Stimulated activated memory B cell treated with anti-CD40 and anti-IgM and Interleukin-4, amounts not matched to agents 10 μg/mL and 1 μg/mL and 100 μg/mL, for 72 hours (primary cell): Measurements from ENCODE around the gene RNU7-1.

Experiments
- ATAC-seq: fragments of 150-1000 bp; cut with Tn5 transposase; 2 replicates; pipeline ENCODE4 v1.10.0; 2021
- H3K27ac Mint-ChIP-seq: one replicate; pipeline ENCODE4 v1.8.0; 2022; ENCODE audit warnings: mild to moderate bottlenecking, mixed read lengths
- H3K27me3 Mint-ChIP-seq: one replicate; pipeline ENCODE4 v1.8.0; 2022; ENCODE audit warnings: mixed read lengths
- H3K36me3 Mint-ChIP-seq: one replicate; pipeline ENCODE4 v1.8.0; 2022; ENCODE audit warnings: mixed read lengths
- H3K4me1 Mint-ChIP-seq: one replicate; pipeline ENCODE4 v1.8.0; 2022; ENCODE audit warnings: mixed read lengths
- H3K4me3 Mint-ChIP-seq: one replicate; pipeline ENCODE4 v1.8.0; 2022; ENCODE audit warnings: mild to moderate bottlenecking, moderate library complexity, mixed read lengths
- H3K9me3 Mint-ChIP-seq: one replicate; pipeline ENCODE4 v1.8.0; 2022; ENCODE audit warnings: mixed read lengths

Gene RNU7-1

DNA sequence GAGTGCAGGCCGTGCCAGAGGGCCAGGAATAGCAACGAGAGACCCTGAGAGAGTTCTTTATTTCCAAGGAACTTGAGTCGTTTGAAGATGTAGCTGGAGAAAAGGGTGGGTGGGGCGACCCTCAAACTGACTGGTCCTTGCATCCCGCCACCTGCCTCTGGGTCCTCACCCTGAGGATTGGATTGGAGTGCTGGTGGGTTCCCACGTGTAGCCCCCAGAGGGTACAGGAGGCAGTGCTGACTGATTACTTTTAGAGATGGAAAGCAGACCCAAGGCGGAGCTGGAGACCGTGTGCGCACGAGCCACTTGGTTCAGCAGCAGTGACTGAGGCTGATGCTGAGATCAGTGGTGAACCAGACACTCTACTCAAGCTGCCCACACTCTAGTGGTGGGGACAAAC lies 34.0 kb downstream of the RNU7-1 start:
- no peaks in the 10 kb centered on the region for H3K9me3 Mint-ChIP-seq
- H3K27ac Mint-ChIP-seq = no peak overlapping the region
- H3K4me3 Mint-ChIP-seq = no peak overlapping the region
- H3K27me3 Mint-ChIP-seq = no peaks in the 10 kb centered on the region
- peaks cover 57% of the 10 kb centered on the region for H3K36me3 Mint-ChIP-seq
- no peak for ATAC-seq
- H3K4me1 Mint-ChIP-seq = peaks cover 19% of the 10 kb centered on the region

DNA sequence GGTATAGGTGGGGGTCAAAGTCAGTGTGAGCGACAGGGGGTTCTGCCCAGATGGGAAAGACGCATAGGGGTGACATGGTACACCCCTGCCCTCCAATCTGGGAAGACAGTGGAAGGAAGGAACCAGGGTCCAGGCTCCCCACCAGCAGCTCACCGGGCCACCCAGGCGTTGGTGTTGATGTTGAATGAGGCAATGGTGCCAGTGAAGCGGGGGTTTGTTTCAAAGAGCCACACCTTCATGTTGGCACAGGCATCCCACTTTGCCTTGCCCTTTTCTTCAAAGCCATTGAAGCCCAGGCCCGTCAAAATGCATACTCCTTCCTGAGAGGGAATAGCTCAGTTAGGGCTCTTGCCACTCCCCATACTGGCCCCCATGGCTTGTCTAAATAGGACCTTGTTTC lies 34.6 kb downstream of the RNU7-1 start:
- H3K4me3 Mint-ChIP-seq = no peak overlapping the region
- no peaks in the 10 kb centered on the region for H3K9me3 Mint-ChIP-seq
- H3K27ac Mint-ChIP-seq = peak overlapping the region; percentile 68

DNA sequence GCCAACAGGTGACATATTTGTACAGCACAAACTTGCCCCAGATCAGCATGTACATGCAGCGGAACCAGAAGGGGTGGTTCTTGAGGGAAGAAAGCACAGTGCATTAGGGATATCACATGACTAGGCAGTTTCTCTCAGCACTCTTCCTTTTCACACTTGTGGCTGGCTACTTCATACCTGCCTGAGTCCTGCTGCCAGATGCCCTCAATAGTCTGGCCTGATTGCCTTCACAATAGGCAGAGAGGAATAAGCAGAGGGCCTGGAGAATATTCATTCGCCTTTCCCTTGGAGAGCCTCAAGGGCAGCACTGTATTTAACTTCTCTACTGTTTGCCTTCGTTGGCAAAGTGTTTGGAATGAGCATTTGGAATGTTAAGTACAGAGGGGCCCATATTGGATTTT lies 35.0 kb downstream of the RNU7-1 start:
- H3K4me1 Mint-ChIP-seq = peaks cover 10% of the 10 kb centered on the region
- H3K9me3 Mint-ChIP-seq = no peaks in the 10 kb centered on the region
- peak overlapping the region; percentile 68 for H3K27ac Mint-ChIP-seq
- no peaks in the 10 kb centered on the region for H3K27me3 Mint-ChIP-seq
- H3K36me3 Mint-ChIP-seq = peaks cover 66% of the 10 kb centered on the region
- ATAC-seq = no peak
- H3K4me3 Mint-ChIP-seq = no peak overlapping the region

More for the DNA sequence above, 34.6 kb downstream of the RNU7-1 start:
- no peak for ATAC-seq
- H3K27me3 Mint-ChIP-seq = no peaks in the 10 kb centered on the region
- peaks cover 62% of the 10 kb centered on the region for H3K36me3 Mint-ChIP-seq
- H3K4me1 Mint-ChIP-seq = peaks cover 14% of the 10 kb centered on the region

DNA sequence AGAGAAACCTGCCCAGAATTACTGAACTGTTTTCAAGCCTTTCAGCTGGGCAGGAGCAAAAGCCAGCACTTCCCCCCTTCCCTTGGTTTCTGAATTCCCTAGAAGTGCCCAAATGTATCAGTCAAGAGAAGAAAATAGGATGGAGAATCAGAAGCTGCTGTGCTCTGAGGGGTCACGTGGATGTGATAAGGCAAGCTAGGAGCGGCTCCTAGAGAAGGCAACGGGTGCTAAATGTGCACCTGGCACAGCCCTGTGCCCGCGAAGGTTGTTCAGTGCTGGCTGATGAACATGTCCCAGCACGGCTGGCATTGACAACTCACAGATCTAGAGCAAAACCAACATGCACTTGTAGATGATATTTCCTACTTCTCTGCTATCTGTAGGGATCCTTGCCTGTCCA lies 35.4 kb downstream of the RNU7-1 start:
- Mint-ChIP-seq H3K9me3 (no peaks in the 10 kb centered on the region), H3K36me3 (peaks cover 67% of the 10 kb centered on the region), H3K4me1 (peaks cover 6% of the 10 kb centered on the region), H3K4me3 (no peak overlapping the region), H3K27ac (peak overlapping the region; percentile 68), H3K27me3 (no peaks in the 10 kb centered on the region)
- ATAC-seq = no peak

DNA sequence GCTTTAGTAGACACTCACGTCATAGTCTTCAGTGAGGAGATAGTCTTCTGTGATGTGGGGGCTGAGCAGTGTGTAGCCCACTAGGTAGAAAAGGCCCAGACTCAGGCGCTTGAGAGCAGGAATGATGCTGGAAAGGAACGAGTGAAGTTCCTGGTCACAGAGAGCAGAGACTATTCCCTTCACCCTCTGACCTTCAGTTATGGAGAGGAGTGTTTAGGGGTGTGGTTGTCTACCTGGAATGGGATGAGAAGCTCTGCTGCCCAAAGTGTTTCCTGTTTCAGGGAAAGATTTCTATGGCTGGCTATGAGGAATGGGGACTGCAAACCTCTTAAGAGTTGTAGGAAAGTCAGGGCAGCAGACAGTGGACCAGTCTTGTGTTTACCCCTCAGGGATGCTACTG lies 35.8 kb downstream of the RNU7-1 start:
- Mint-ChIP-seq H3K27ac (peak overlapping the region; percentile 68), H3K4me3 (no peak overlapping the region), H3K9me3 (no peaks in the 10 kb centered on the region), H3K4me1 (peaks cover 5% of the 10 kb centered on the region), H3K36me3 (peaks cover 65% of the 10 kb centered on the region), H3K27me3 (no peaks in the 10 kb centered on the region)
- no peak for ATAC-seq

DNA sequence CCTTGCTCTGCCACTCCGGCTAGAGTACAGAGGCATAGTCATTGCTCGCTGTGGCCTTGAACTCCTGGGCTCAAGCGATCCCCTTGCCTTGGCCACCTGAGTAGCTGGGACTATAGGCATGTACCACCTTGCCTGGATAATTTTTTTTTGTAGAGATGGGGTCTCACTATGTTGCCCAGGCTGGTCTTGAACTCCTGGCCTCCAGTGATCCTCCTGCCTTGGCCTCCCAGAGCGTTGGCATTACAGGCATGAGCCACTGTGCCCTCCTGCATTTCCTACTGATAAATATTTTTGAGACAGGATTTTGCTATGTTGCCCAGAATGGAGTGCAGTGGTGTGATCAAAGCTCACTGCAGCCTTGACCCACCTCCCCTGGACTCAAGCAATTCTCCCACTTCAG lies 36.5 kb downstream of the RNU7-1 start:
- no peak overlapping the region for H3K4me3 Mint-ChIP-seq
- H3K27ac Mint-ChIP-seq = no peak overlapping the region
- H3K4me1 Mint-ChIP-seq = peaks cover 5% of the 10 kb centered on the region
- ATAC-seq = no peak
- H3K9me3 Mint-ChIP-seq = no peaks in the 10 kb centered on the region
- H3K36me3 Mint-ChIP-seq = peaks cover 61% of the 10 kb centered on the region
- no peaks in the 10 kb centered on the region for H3K27me3 Mint-ChIP-seq

DNA sequence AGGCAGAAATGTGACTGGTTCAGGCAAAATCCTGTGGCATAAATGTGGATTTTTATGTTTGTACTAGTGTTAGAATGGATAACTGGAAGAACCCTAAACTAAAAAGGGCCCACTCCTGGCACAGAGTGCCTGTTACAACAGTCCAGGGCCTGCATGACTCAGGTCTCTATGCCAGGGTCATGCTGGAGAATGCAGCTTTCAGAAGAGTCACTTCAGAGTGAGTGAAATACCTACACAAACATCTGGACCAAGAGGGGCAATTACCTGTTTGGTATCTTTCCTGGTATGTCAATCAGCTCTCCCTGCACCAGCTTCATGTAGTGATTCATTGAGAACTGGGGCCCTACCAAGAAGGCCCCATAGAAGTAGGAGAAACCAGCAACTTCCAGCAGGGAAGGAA lies 37.1 kb downstream of the RNU7-1 start:
- peaks cover 60% of the 10 kb centered on the region for H3K36me3 Mint-ChIP-seq
- H3K27me3 Mint-ChIP-seq = no peaks in the 10 kb centered on the region
- ATAC-seq = no peak
- H3K9me3 Mint-ChIP-seq = no peaks in the 10 kb centered on the region
- H3K4me1 Mint-ChIP-seq = peaks cover 4% of the 10 kb centered on the region
- H3K27ac Mint-ChIP-seq = no peak overlapping the region
- no peak overlapping the region for H3K4me3 Mint-ChIP-seq

DNA sequence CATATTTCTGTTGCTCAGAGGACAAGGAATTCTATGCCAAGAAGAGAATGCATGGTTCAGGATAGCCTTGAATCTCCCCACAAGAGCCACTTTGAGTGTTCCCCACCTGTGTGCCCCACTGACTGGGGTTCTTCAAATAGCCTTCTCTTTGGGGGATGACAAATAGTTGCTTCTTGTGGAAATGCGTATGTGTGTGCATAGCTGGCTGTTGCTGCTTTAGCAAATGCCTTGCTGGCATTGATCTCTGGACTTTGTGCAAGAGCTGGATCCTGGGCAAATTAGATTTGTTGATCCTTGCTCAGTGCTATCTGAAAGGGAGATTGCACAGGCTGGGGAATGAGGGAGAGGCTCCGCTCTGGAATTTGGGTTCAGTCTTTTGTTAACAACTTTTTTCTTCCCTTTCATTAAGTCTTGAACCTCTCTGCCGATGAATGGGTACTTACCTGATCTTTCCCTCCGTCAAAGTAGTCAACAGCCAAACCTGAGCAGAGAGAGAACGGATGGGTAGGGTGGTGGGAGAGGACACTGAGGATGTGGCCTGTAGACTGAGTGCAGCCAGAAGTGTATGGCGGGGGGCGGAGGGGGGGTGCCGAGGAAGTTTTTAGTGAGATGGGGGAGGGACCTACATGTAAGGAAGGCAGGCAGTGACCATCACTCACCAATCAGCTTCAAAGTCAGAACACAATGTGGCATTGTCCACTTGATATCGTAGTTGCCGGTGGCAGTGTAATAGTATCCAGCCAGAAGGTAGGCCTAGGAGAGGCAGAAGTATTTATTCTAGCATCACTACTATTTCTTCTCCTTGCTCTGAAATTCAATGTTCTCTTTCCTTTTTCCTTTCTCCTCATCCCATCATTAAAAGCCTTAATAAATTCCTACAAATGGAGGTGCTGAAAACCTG lies 37.8 kb downstream of the RNU7-1 start:
- H3K27ac Mint-ChIP-seq = no peak overlapping the region

DNA sequence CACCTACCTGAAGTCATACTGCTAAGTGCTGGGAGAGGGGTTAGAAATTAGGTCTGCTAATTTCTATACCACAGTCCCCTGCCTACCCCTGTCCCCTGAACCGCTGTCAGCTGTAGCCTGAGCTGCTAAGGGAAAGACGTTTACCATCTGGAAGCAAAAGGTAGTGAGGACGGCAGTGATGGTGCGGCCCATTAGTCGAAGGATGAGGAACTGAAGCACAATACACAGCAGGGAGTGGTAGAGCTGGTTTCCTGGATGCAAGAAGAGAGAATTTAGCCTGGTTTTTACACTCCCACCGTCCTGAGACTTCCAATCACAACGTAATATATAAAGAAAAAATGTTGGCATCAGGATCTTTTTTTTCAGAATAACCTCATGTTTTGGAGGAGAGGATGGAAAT lies 38.9 kb downstream of the RNU7-1 start:
- Mint-ChIP-seq H3K36me3 (peaks cover 52% of the 10 kb centered on the region), H3K27ac (no peak overlapping the region), H3K4me1 (no peaks in the 10 kb centered on the region), H3K27me3 (no peaks in the 10 kb centered on the region), H3K9me3 (no peaks in the 10 kb centered on the region), H3K4me3 (no peak overlapping the region)
- ATAC-seq = no peak

More for the DNA sequence above, 37.8 kb downstream of the RNU7-1 start:
- no peak for ATAC-seq
- Mint-ChIP-seq H3K27me3 (no peaks in the 10 kb centered on the region), H3K36me3 (peaks cover 55% of the 10 kb centered on the region), H3K4me1 (no peaks in the 10 kb centered on the region), H3K9me3 (no peaks in the 10 kb centered on the region), H3K4me3 (no peak overlapping the region)

DNA sequence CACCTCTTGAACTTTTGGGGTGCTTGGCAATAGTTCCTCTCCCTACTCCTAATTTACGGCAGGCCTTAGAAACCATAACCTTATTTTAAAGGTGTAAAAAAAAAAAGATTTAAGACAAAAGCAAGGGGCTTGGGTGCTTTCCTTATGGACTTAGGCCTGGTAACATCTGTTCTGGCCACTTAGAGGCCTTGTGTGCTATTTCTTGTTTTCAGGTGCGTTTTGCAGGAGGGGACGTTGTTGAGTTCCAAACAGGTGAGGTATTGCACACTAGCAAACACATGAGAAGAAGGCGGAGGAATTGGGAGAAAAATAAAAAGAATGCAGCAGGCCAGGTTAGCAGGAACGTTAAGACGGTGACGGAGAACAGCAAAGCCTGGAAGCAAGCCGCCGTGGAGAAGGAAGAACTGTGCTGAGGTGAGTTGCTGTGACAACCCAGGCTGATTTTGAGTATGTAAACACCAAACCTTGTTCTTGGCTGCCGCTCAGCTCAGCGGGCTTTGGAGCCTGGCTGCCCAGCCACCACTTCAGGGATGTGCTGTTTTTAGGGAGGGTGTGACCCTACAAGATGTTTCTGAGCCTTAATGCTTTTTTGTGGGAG lies 44.4 kb downstream of the RNU7-1 start:
- Mint-ChIP-seq H3K36me3 (peaks cover 27% of the 10 kb centered on the region), H3K9me3 (no peaks in the 10 kb centered on the region), H3K27me3 (no peaks in the 10 kb centered on the region), H3K4me3 (no peak overlapping the region), H3K27ac (no peak overlapping the region), H3K4me1 (no peaks in the 10 kb centered on the region)
- ATAC-seq = no peak
